WTC11 (cell line): ENCODE data around the gene ROBO1. TPM values are rescaled to one million over a fixed set of nuclear protein-coding genes. Genes with fewer than 3 reads are reported as not detected.

Experiments used
- ATAC-seq: fragments of 200-7000 bp; cut with Tn5 transposase; 2 replicates; pipeline ENCODE4 v1.10.0; 2021; ENCODE audit warnings: mild to moderate bottlenecking, moderate library complexity
- CTCF ChIA-PET: fragments of 300-600 bp; sonication (Branson Sonifier 250); formaldehyde crosslinking; loops from one replicate; lab custom pipeline; 2021; ENCODE audit warnings: antibody characterized with exemption; lab: Charles Lee
- POLR2A ChIA-PET: fragments of 350-600 bp; sonication (Branson Sonifier 250); formaldehyde crosslinking; loops from one replicate; lab custom pipeline; 2021; ENCODE audit warnings: antibody characterized with exemption; lab: Charles Lee
- DNase-seq: peaks from one replicate; pipeline ENCODE4 v3.0.0; 2021; ENCODE audit warnings: low spot score
- H3K27ac Mint-ChIP-seq: 2 replicates; pipeline ENCODE4 v1.8.0; 2021; ENCODE audit warnings: mixed read lengths
- H3K27me3 Mint-ChIP-seq: 2 replicates; pipeline ENCODE4 v1.8.0; 2021; ENCODE audit warnings: low read depth, mild to moderate bottlenecking, moderate library complexity, mixed read lengths
- H3K36me3 Mint-ChIP-seq: 2 replicates; pipeline ENCODE4 v1.8.0; 2021; ENCODE audit warnings: mixed read lengths
- H3K4me1 Mint-ChIP-seq: 2 replicates; pipeline ENCODE4 v1.8.0; 2022; ENCODE audit warnings: mixed read lengths
- H3K4me3 Mint-ChIP-seq: 2 replicates; pipeline ENCODE4 v1.8.0; 2021; ENCODE audit warnings: mild to moderate bottlenecking, moderate library complexity, mixed read lengths
- H3K9me3 Mint-ChIP-seq: 2 replicates; pipeline ENCODE4 v1.8.0; 2021; ENCODE audit warnings: mixed read lengths
- CTCF ChIP-seq: fragments of 200-600 bp; IDR thresholded peaks from 2 replicates; pipeline ENCODE4 v1.8.0; 2022; ENCODE audit warnings: antibody characterized with exemption
- EMX1 ChIP-seq: fragments of 250-450 bp; sonication (Bioruptor Pico); IDR thresholded peaks from 2 replicates; pipeline ENCODE4 v1.8.0; 2021; ENCODE audit warnings: mild to moderate bottlenecking
- ERG ChIP-seq: fragments of 250-450 bp; sonication (Bioruptor Pico); IDR thresholded peaks from 2 replicates; pipeline ENCODE4 v1.8.0; 2021; ENCODE audit warnings: mild to moderate bottlenecking
- ETV6 ChIP-seq: sonication (generic); formaldehyde crosslinking; IDR thresholded peaks from 2 replicates; pipeline ENCODE4 v1.8.1; 2022; ENCODE audit warnings: mild to moderate bottlenecking, missing genetic modification reagents
- JUN ChIP-seq: sonication (generic); formaldehyde crosslinking; IDR thresholded peaks from 2 replicates; pipeline ENCODE4 v1.8.0; 2023; ENCODE audit warnings: mild to moderate bottlenecking, missing genetic modification reagents
- NFATC4 ChIP-seq: fragments of 250-450 bp; sonication (Bioruptor Pico); IDR thresholded peaks from 2 replicates; pipeline ENCODE4 v1.9.0; 2021; ENCODE audit warnings: mild to moderate bottlenecking
- NFE2L1 ChIP-seq: sonication (generic); formaldehyde crosslinking; IDR thresholded peaks from 2 replicates; pipeline ENCODE4 v1.8.1; 2023; ENCODE audit warnings: missing genetic modification reagents
- NR1H2 ChIP-seq: sonication (generic); formaldehyde crosslinking; IDR thresholded peaks from 2 replicates; pipeline ENCODE4 v1.9.0; 2021; ENCODE audit warnings: mild to moderate bottlenecking, moderate library complexity, missing genetic modification reagents
- NR3C1 ChIP-seq: sonication (generic); formaldehyde crosslinking; conservative IDR thresholded peaks from 2 replicates; pipeline ENCODE4 v1.8.1; 2023; ENCODE audit warnings: low read depth, mild to moderate bottlenecking, missing genetic modification reagents
- RELA ChIP-seq: sonication (generic); formaldehyde crosslinking; IDR thresholded peaks from 2 replicates; pipeline ENCODE4 v1.8.1; 2022; ENCODE audit warnings: missing genetic modification reagents, mild to moderate bottlenecking, borderline replicate concordance
- TEAD1 ChIP-seq: sonication (generic); formaldehyde crosslinking; IDR thresholded peaks from 2 replicates; pipeline ENCODE4 v1.8.0; 2022; ENCODE audit warnings: mild to moderate bottlenecking, missing genetic modification reagents
- ZNF121 ChIP-seq: sonication (generic); formaldehyde crosslinking; IDR thresholded peaks from 2 replicates; pipeline ENCODE4 v1.8.0; 2023; ENCODE audit warnings: missing genetic modification reagents
- ZNF317 ChIP-seq: sonication (generic); formaldehyde crosslinking; IDR thresholded peaks from 2 replicates; pipeline ENCODE4 v1.8.1; 2023; ENCODE audit warnings: low read depth, mild to moderate bottlenecking, moderate library complexity, missing genetic modification reagents, borderline replicate concordance
- ZNF416 ChIP-seq: fragments of 250-450 bp; sonication (Bioruptor Pico); IDR thresholded peaks from 2 replicates; pipeline ENCODE4 v1.9.0; 2021; ENCODE audit warnings: mild to moderate bottlenecking, inconsistent platforms
- ZNF671 ChIP-seq: fragments of 250-450 bp; sonication (Bioruptor Pico); IDR thresholded peaks from 2 replicates; pipeline ENCODE4 v1.8.0; 2021; ENCODE audit warnings: mild to moderate bottlenecking
- total RNA-seq: library from RNA; stranded (reverse); gene quantifications from 3 replicates; pipeline ENCODE4 v1.2.3, GENCODE V29; 2021
- TF ChIP-seq, protein P1 (sequence below): fragments of 250-450 bp; sonication (Bioruptor Pico); IDR thresholded peaks from 2 replicates; pipeline ENCODE4 v1.9.0; 2021; ENCODE audit warnings: moderate library complexity, mild to moderate bottlenecking, inconsistent platforms, borderline replicate concordance
- TF ChIP-seq, protein P2 (sequence below): sonication (generic); formaldehyde crosslinking; IDR thresholded peaks from 2 replicates; pipeline ENCODE4 v1.8.1; 2023; ENCODE audit warnings: mild to moderate bottlenecking, moderate library complexity, missing genetic modification reagents
- TF ChIP-seq, protein P3 (sequence below): sonication (generic); formaldehyde crosslinking; conservative IDR thresholded peaks from 2 replicates; pipeline ENCODE4 v1.8.1; 2023; ENCODE audit warnings: mild to moderate bottlenecking, low read depth, missing genetic modification reagents, moderate library complexity

The ROBO1 gene
- total RNA-seq, 1 experiment from 2014 or later, result 90.9 TPM

- Mint-ChIP-seq H3K9me3 (no peaks in the 10 kb centered on the region), H3K36me3 (peaks cover 24% of the 10 kb centered on the region), H3K4me1 (no peaks in the 10 kb centered on the region), H3K27me3 (no peaks in the 10 kb centered on the region), H3K27ac (no peak overlapping the region), H3K4me3 (no peak overlapping the region)
- ATAC-seq (no peak), DNase-seq (no peak)
- ChIA-PET CTCF (no interaction called here), POLR2A (no interaction called here)
- TF ChIP-seq JUN (CRISPR knock-in tag) (no peak), CTCF (no peak), RELA (CRISPR knock-in tag) (no peak), NR1H2 (CRISPR knock-in tag) (no peak), TEAD1 (CRISPR knock-in tag) (no peak), NFATC4 (CRISPR knock-in tag) (no peak), ETV6 (no peak), ZNF317 (no peak), ZNF121 (no peak), NR3C1 (CRISPR knock-in tag) (no peak), NFE2L1 (CRISPR knock-in tag) (no peak), ERG (CRISPR knock-in tag) (no peak)
- TF ChIP-seq, protein P1, sequence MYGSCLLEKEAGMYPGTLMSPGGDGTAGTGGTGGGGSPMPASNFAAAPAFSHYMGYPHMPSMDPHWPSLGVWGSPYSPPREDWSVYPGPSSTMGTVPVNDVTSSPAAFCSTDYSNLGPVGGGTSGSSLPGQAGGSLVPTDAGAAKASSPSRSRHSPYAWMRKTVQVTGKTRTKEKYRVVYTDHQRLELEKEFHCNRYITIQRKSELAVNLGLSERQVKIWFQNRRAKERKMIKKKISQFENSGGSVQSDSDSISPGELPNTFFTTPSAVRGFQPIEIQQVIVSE, result no peak
- TF ChIP-seq, protein P2, sequence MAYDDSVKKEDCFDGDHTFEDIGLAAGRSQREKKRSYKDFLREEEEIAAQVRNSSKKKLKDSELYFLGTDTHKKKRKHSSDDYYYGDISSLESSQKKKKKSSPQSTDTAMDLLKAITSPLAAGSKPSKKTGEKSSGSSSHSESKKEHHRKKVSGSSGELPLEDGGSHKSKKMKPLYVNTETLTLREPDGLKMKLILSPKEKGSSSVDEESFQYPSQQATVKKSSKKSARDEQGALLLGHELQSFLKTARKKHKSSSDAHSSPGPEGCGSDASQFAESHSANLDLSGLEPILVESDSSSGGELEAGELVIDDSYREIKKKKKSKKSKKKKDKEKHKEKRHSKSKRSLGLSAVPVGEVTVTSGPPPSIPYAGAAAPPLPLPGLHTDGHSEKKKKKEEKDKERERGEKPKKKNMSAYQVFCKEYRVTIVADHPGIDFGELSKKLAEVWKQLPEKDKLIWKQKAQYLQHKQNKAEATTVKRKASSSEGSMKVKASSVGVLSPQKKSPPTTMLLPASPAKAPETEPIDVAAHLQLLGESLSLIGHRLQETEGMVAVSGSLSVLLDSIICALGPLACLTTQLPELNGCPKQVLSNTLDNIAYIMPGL, result no peak
- TF ChIP-seq, protein P3, sequence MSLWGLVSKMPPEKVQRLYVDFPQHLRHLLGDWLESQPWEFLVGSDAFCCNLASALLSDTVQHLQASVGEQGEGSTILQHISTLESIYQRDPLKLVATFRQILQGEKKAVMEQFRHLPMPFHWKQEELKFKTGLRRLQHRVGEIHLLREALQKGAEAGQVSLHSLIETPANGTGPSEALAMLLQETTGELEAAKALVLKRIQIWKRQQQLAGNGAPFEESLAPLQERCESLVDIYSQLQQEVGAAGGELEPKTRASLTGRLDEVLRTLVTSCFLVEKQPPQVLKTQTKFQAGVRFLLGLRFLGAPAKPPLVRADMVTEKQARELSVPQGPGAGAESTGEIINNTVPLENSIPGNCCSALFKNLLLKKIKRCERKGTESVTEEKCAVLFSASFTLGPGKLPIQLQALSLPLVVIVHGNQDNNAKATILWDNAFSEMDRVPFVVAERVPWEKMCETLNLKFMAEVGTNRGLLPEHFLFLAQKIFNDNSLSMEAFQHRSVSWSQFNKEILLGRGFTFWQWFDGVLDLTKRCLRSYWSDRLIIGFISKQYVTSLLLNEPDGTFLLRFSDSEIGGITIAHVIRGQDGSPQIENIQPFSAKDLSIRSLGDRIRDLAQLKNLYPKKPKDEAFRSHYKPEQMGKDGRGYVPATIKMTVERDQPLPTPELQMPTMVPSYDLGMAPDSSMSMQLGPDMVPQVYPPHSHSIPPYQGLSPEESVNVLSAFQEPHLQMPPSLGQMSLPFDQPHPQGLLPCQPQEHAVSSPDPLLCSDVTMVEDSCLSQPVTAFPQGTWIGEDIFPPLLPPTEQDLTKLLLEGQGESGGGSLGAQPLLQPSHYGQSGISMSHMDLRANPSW (CRISPR knock-in tag), result no peak
These were observed 1156.5 kb downstream of the ROBO1 start for GRCh38 chr3:78611278-78611677.

DNA sequence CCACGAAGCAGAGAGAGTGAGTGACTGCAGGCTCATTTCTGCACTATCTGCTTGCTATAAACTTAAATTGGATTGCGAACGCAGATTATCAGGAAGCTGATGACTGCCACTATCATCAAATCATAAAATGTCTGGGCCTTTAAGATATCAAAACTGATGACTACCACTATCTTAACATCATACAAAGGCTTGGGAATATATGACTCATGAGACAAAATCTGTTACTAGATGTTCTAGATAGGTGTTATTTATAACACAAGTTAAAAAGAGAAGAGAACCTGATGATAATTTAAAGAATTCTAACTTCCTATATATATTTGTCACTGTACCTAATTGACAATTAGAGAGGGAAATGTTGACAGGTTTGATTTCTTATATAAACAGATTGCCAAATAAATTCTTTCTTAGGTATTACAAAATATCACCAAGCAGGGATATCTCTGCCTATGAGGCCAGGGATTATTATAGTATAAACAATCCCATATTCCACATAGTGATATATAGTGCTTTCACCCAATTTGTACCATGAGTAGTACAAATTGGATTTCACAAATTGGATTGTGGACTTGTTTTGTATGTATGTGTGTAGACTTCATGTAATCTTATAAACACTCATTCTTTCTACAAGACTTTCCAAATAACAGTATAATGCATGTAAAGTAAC, 1157.2 kb downstream of the ROBO1 start:
- ATAC-seq, result no peak
- Mint-ChIP-seq H3K36me3 (peaks cover 30% of the 10 kb centered on the region), H3K9me3 (no peaks in the 10 kb centered on the region), H3K27me3 (no peaks in the 10 kb centered on the region), H3K27ac (no peak overlapping the region)
- CTCF ChIA-PET, result no interaction called here
- TF ChIP-seq EMX1, result no peak
- TF ChIP-seq ZNF416 (CRISPR knock-in tag), result no peak
- no peak for TF ChIP-seq ZNF671
- TF ChIP-seq, all 79 proteins: peak for 0
- Mint-ChIP-seq H3K4me1 (no peaks in the 10 kb centered on the region), H3K4me3 (no peak overlapping the region)
- POLR2A ChIA-PET, result no interaction called here
- DNase-seq, result no peak
